H9 (cell line): ENCODE data around the gene TMEM117. TPM values are rescaled to one million over a fixed set of nuclear protein-coding genes. Genes with fewer than 3 reads are reported as not detected.

Experiments
- DNase-seq: peaks from one replicate; pipeline ENCODE4 v3.0.0-alpha.2; 2017
- H2AFZ ChIP-seq: one replicate; pipeline ENCODE4 v1.6.1; 2013; ENCODE audit warnings: mild to moderate bottlenecking, low read length, control low read depth, moderate library complexity
- H2AK5ac ChIP-seq: 2 replicates; pipeline ENCODE4 v1.6.1; 2013; ENCODE audit warnings: low read length, control low read depth, mixed read lengths; ENCODE audit not compliant: insufficient read length
- H2BK120ac ChIP-seq: one replicate; pipeline ENCODE4 v1.6.1; 2013; ENCODE audit warnings: low read depth, mild to moderate bottlenecking, low read length, control low read depth, inconsistent platforms; ENCODE audit not compliant: poor library complexity, severe bottlenecking
- H2BK12ac ChIP-seq: 2 replicates; pipeline ENCODE4 v1.6.1; 2013; ENCODE audit warnings: low read length, control low read depth, mixed read lengths, low read depth; ENCODE audit not compliant: insufficient read length
- H2BK15ac ChIP-seq: 2 replicates; pipeline ENCODE4 v1.6.1; 2013; ENCODE audit warnings: low read depth, low read length, control low read depth
- H2BK20ac ChIP-seq: one replicate; pipeline ENCODE4 v1.6.1; 2013; ENCODE audit warnings: low read depth, mild to moderate bottlenecking, low read length, control low read depth, inconsistent platforms; ENCODE audit not compliant: poor library complexity, severe bottlenecking
- H2BK5ac ChIP-seq: 2 replicates; pipeline ENCODE4 v1.6.1; 2013; ENCODE audit warnings: low read length, control low read depth, mixed read lengths; ENCODE audit not compliant: insufficient read length
- H3K14ac ChIP-seq: 2 replicates; pipeline ENCODE4 v1.6.1; 2013; ENCODE audit warnings: low read length, control low read depth; ENCODE audit not compliant: insufficient read depth
- H3K18ac ChIP-seq: 2 replicates; pipeline ENCODE4 v1.6.1; 2013; ENCODE audit warnings: low read depth, mild to moderate bottlenecking, mixed read lengths, low read length, control low read depth; ENCODE audit not compliant: insufficient read length
- H3K23ac ChIP-seq: 2 replicates; pipeline ENCODE4 v1.6.1; 2013; ENCODE audit warnings: low read length, control low read depth, mixed read lengths, low read depth; ENCODE audit not compliant: insufficient read length
- H3K23me2 ChIP-seq: 2 replicates; pipeline ENCODE4 v1.6.1; 2013; ENCODE audit warnings: low read depth, mild to moderate bottlenecking, mixed read lengths, low read length, control low read depth; ENCODE audit not compliant: insufficient read length, poor library complexity, severe bottlenecking
- H3K27ac ChIP-seq: 2 replicates; pipeline ENCODE4 v1.5.1; 2013; ENCODE audit warnings: low read length, control low read depth, mixed read lengths, low read depth; ENCODE audit not compliant: insufficient read length
- H3K27me3 ChIP-seq: 2 replicates; pipeline ENCODE4 v1.6.1; 2013; ENCODE audit warnings: low read length, control low read depth, inconsistent platforms; ENCODE audit not compliant: insufficient read depth
- H3K4ac ChIP-seq: 2 replicates; pipeline ENCODE4 v1.6.1; 2013; ENCODE audit warnings: low read depth, mild to moderate bottlenecking, control low read depth, inconsistent platforms, low read length, moderate library complexity
- H3K4me1 ChIP-seq: 2 replicates; pipeline ENCODE4 v1.6.1; 2013; ENCODE audit warnings: low read length, control low read depth, inconsistent platforms; ENCODE audit not compliant: insufficient read depth
- H3K4me2 ChIP-seq: 2 replicates; pipeline ENCODE4 v1.6.1; 2013; ENCODE audit warnings: low read length, control low read depth, mixed read lengths; ENCODE audit not compliant: insufficient read length, insufficient read depth
- H3K56ac ChIP-seq: 2 replicates; pipeline ENCODE4 v1.6.1; 2013; ENCODE audit warnings: low read depth, mild to moderate bottlenecking, mixed read lengths, low read length, control low read depth; ENCODE audit not compliant: insufficient read length
- H3K79me1 ChIP-seq: 2 replicates; pipeline ENCODE4 v1.6.1; 2013; ENCODE audit warnings: low read depth, mild to moderate bottlenecking, moderate library complexity, low read length, control low read depth, inconsistent platforms; ENCODE audit not compliant: insufficient read depth, poor library complexity, severe bottlenecking
- H3K79me2 ChIP-seq: 2 replicates; pipeline ENCODE4 v1.6.1; 2013; ENCODE audit warnings: low read length, control low read depth, inconsistent platforms; ENCODE audit not compliant: insufficient read depth
- H3K9ac ChIP-seq: 2 replicates; pipeline ENCODE4 v1.6.1; 2013; ENCODE audit warnings: low read length, control low read depth, mixed read lengths; ENCODE audit not compliant: insufficient read length; ENCODE audit errors: extremely low read depth
- H3K9me3 ChIP-seq: one replicate; pipeline ENCODE4 v1.6.1; 2013; ENCODE audit warnings: low read depth, low read length, inconsistent platforms; ENCODE audit not compliant: control insufficient read depth
- H3T11ph ChIP-seq: one replicate; pipeline ENCODE4 v1.6.1; 2013; ENCODE audit warnings: mild to moderate bottlenecking, low read length, control low read depth, inconsistent platforms
- H4K20me1 ChIP-seq: one replicate; pipeline ENCODE4 v1.6.1; 2013; ENCODE audit not compliant: control insufficient read depth, insufficient read length, insufficient read depth
- H4K5ac ChIP-seq: 2 replicates; pipeline ENCODE4 v1.6.1; 2013; ENCODE audit warnings: low read depth, mild to moderate bottlenecking, mixed read lengths, low read length, control low read depth; ENCODE audit not compliant: insufficient read length
- H4K8ac ChIP-seq: replicated peaks from 2 replicates; pipeline ENCODE4 v1.6.1; 2013; ENCODE audit warnings: low read length, control low read depth, mixed read lengths, low read depth; ENCODE audit not compliant: insufficient read length
- H4K91ac ChIP-seq: 2 replicates; pipeline ENCODE4 v1.6.1; 2013; ENCODE audit warnings: low read depth, mild to moderate bottlenecking, moderate library complexity, mixed read lengths, low read length, control low read depth; ENCODE audit not compliant: insufficient read length
- H3K27ac Mint-ChIP-seq, 3 experiments: 2 replicates in 2 of 3; 3 replicates in 1 of 3; pipeline ENCODE4 v1.8.0; 2020 to 2021; ENCODE audit warnings: mixed read lengths in 3 of 3, mild to moderate bottlenecking in 1 of 3, moderate library complexity in 1 of 3
- H3K27me3 Mint-ChIP-seq: 2 replicates; pipeline ENCODE4 v1.8.0; 2021; ENCODE audit warnings: low read depth, mild to moderate bottlenecking, moderate library complexity, mixed read lengths
- H3K36me3 Mint-ChIP-seq, 3 experiments: 2 replicates in 2 of 3; 3 replicates in 1 of 3; pipeline ENCODE4 v1.8.0; 2020 to 2021; ENCODE audit warnings: low read depth in 3 of 3, mixed read lengths in 3 of 3; ENCODE audit not compliant: insufficient read depth in 1 of 3
- H3K4me1 Mint-ChIP-seq, 2 experiments: 2 replicates each; pipeline ENCODE4 v1.8.0; 2020; ENCODE audit warnings: mixed read lengths in 2 of 2
- H3K4me3 Mint-ChIP-seq, 2 experiments: 2 replicates in 1 of 2; 3 replicates in 1 of 2; pipeline ENCODE4 v1.8.0; 2020 to 2021; ENCODE audit warnings: mild to moderate bottlenecking in 2 of 2, mixed read lengths in 2 of 2, moderate library complexity in 1 of 2
- H3K9me3 Mint-ChIP-seq, 2 experiments: 2 replicates in 1 of 2; 3 replicates in 1 of 2; pipeline ENCODE4 v1.8.0; 2020; ENCODE audit warnings: mild to moderate bottlenecking in 2 of 2, mixed read lengths in 2 of 2, moderate library complexity in 1 of 2
- CTCF ChIP-seq: fragments of 200-600 bp; sonication (generic); conservative IDR thresholded peaks from 3 replicates; pipeline ENCODE4 v1.8.0; 2021; ENCODE audit warnings: antibody characterized with exemption, mild to moderate bottlenecking
- WGBS: extraction: QIAGEN DNeasy Blood & Tissue Kit; methylation state at CpG from one replicate; pipeline ENCODE4 v1.1.7; 2013; ENCODE audit warnings: missing lambda C conversion rate, low lambda C conversion rate, mixed read lengths; ENCODE audit not compliant: insufficient read length; ENCODE audit errors: extremely low coverage; 5-methylcytosine and 5-hydroxymethylcytosine counted together
- total RNA-seq: library from RNA; stranded (reverse); gene quantifications from 2 replicates; pipeline ENCODE4 v1.2.1, GENCODE V29; 2021

Gene TMEM117
- total RNA-seq, 1 experiment from 2014 or later, result 1.7 TPM

- DNase-seq, result no peak
These were observed 189.6 kb downstream of the TMEM117 start for GRCh38 chr12:44025499-44025898.

More at GRCh38 chr12:44025499-44025898, 189.6 kb downstream of the TMEM117 start:
- H2BK20ac ChIP-seq, result no peak overlapping the region
- no peaks in the 10 kb centered on the region for H4K20me1 ChIP-seq
- no peaks in the 10 kb centered on the region for H3K23me2 ChIP-seq
- H4K8ac ChIP-seq, result no peak overlapping the region
- no peak overlapping the region for H3K14ac ChIP-seq
- H2AFZ ChIP-seq, result no peak overlapping the region
- H4K5ac ChIP-seq, result no peak overlapping the region
- H3K9ac ChIP-seq, result no peak overlapping the region
- no peak overlapping the region for H3K23ac ChIP-seq
- H3K27me3 ChIP-seq, result no peaks in the 10 kb centered on the region
- no peak overlapping the region for H2BK12ac ChIP-seq
- peaks cover 0 to 3% of the 10 kb centered on the region in 2 experiments; a peak in 1 of 4 replicates for H3K4me1 Mint-ChIP-seq
- peaks cover 7 to 8% of the 10 kb centered on the region in 2 experiments; a peak in 3 of 5 replicates for H3K9me3 Mint-ChIP-seq
- no CpG with 5 or more reads among the region's 3 CpGs for WGBS
- H2AK5ac ChIP-seq, result no peak overlapping the region
- H3K4me3 Mint-ChIP-seq, result no peak overlapping the region
- H3K4me2 ChIP-seq, result no peak overlapping the region
- no peak overlapping the region for H3K27ac ChIP-seq
- no peak overlapping the region for H3K56ac ChIP-seq
- H3K79me2 ChIP-seq, result no peaks in the 10 kb centered on the region
- H3K27me3 Mint-ChIP-seq, result no peaks in the 10 kb centered on the region
- H4K91ac ChIP-seq, result no peak overlapping the region
- H2BK15ac ChIP-seq, result no peak overlapping the region
- H3T11ph ChIP-seq, result no peak overlapping the region
- H3K36me3 Mint-ChIP-seq, result peaks cover 0 to 3% (median 2%) of the 10 kb centered on the region in 3 experiments; a peak in 3 of 7 replicates
- no peak overlapping the region for H3K18ac ChIP-seq
- TF ChIP-seq CTCF, result no peak
- no peaks in the 10 kb centered on the region for H3K4me1 ChIP-seq
- no peaks in the 10 kb centered on the region for H3K9me3 ChIP-seq
- H2BK120ac ChIP-seq, result no peak overlapping the region
- H3K79me1 ChIP-seq, result no peaks in the 10 kb centered on the region
- H2BK5ac ChIP-seq, result no peak overlapping the region
- H3K27ac Mint-ChIP-seq, result no peak overlapping the region
- H3K4ac ChIP-seq, result no peak overlapping the region
